ENCODE data around the gene LRRC17.

DNA sequence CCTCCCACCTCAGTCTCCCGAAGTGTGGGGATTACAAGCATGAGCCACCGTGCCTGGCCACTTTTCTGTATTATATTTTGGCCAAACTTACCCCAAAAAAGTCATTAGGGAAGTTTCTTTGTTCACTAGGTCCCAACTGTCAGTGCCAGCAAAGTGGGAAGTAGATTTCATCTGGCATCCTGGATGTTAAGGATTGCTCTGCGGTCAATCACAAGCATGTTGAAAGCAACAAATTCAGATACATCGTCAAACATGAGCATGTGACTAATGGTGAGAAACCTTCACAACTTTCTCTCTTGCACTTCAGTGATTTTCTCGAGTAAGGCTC, 14.3 kb upstream of the LRRC17 start:
- no peak for TF ChIP-seq ZNF830 (tag by site-specific recombination; IDR thresholded peaks at IDR 0.05; ENCODE audit: low read depth)
- TF ChIP-seq, protein P1, sequence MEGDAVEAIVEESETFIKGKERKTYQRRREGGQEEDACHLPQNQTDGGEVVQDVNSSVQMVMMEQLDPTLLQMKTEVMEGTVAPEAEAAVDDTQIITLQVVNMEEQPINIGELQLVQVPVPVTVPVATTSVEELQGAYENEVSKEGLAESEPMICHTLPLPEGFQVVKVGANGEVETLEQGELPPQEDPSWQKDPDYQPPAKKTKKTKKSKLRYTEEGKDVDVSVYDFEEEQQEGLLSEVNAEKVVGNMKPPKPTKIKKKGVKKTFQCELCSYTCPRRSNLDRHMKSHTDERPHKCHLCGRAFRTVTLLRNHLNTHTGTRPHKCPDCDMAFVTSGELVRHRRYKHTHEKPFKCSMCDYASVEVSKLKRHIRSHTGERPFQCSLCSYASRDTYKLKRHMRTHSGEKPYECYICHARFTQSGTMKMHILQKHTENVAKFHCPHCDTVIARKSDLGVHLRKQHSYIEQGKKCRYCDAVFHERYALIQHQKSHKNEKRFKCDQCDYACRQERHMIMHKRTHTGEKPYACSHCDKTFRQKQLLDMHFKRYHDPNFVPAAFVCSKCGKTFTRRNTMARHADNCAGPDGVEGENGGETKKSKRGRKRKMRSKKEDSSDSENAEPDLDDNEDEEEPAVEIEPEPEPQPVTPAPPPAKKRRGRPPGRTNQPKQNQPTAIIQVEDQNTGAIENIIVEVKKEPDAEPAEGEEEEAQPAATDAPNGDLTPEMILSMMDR (tag by site-specific recombination; IDR thresholded peaks at IDR 0.05): no peak
- TF ChIP-seq, protein P2, sequence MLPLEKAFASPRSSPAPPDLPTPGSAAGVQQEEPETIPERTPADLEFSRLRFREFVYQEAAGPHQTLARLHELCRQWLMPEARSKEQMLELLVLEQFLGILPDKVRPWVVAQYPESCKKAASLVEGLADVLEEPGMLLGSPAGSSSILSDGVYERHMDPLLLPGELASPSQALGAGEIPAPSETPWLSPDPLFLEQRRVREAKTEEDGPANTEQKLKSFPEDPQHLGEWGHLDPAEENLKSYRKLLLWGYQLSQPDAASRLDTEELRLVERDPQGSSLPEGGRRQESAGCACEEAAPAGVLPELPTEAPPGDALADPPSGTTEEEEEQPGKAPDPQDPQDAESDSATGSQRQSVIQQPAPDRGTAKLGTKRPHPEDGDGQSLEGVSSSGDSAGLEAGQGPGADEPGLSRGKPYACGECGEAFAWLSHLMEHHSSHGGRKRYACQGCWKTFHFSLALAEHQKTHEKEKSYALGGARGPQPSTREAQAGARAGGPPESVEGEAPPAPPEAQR (tag by site-specific recombination; IDR thresholded peaks at IDR 0.05): no peak
- TF ChIP-seq ZNF121 (tag by site-specific recombination; IDR thresholded peaks at IDR 0.05): no peak
- no peak for TF ChIP-seq ZNF138 (tag by site-specific recombination; IDR thresholded peaks at IDR 0.05; ENCODE audit: borderline replicate concordance)
- no peak for TF ChIP-seq ZNF133 (tag by site-specific recombination; IDR thresholded peaks at IDR 0.05)
- no peak for TF ChIP-seq ZBTB1 (tag by site-specific recombination; IDR thresholded peaks at IDR 0.05)
- no peak for TF ChIP-seq ZNF692 (tag by site-specific recombination; IDR thresholded peaks at IDR 0.05)
- TF ChIP-seq, protein P3, sequence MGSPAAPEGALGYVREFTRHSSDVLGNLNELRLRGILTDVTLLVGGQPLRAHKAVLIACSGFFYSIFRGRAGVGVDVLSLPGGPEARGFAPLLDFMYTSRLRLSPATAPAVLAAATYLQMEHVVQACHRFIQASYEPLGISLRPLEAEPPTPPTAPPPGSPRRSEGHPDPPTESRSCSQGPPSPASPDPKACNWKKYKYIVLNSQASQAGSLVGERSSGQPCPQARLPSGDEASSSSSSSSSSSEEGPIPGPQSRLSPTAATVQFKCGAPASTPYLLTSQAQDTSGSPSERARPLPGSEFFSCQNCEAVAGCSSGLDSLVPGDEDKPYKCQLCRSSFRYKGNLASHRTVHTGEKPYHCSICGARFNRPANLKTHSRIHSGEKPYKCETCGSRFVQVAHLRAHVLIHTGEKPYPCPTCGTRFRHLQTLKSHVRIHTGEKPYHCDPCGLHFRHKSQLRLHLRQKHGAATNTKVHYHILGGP (tag by site-specific recombination; IDR thresholded peaks at IDR 0.05): no peak
- no peak for TF ChIP-seq ZBTB7A (tag by site-specific recombination; IDR thresholded peaks at IDR 0.05; ENCODE audit: low read depth)
- no peak for TF ChIP-seq ZNF76 (tag by site-specific recombination; IDR thresholded peaks at IDR 0.05; ENCODE audit: borderline replicate concordance, low read depth)
- TF ChIP-seq ZNF18 (tag by site-specific recombination; IDR thresholded peaks at IDR 0.05): no peak
- TF ChIP-seq, protein P4, sequence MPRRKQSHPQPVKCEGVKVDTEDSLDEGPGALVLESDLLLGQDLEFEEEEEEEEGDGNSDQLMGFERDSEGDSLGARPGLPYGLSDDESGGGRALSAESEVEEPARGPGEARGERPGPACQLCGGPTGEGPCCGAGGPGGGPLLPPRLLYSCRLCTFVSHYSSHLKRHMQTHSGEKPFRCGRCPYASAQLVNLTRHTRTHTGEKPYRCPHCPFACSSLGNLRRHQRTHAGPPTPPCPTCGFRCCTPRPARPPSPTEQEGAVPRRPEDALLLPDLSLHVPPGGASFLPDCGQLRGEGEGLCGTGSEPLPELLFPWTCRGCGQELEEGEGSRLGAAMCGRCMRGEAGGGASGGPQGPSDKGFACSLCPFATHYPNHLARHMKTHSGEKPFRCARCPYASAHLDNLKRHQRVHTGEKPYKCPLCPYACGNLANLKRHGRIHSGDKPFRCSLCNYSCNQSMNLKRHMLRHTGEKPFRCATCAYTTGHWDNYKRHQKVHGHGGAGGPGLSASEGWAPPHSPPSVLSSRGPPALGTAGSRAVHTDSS (tag by site-specific recombination; IDR thresholded peaks at IDR 0.05): no peak

Data from HEK293 (cell line).